NCI-H2107 treated with DMSO at 0.1 percent for 48 hours (cell line): ENCODE results near the gene ARPC1B.
"Not testable (repeated sequence)": the region's sequence is repeated elsewhere in the genome, so short reads cannot be mapped to it uniquely, and the experiment has no call there.

Source experiments
- DNase-seq: peaks from one replicate; lab custom pipeline; 2025; ENCODE audit not compliant: unreplicated experiment; lab: John Stamatoyannopoulos, UW

The ARPC1B gene

GRCh38 chr7:99408379-99409191 lies 34.1 kb downstream of the ARPC1B start, which contains the start of the genes BUD31 and PDAP1:
Gene BUD31, plus strand, starts transcription at chr7:99408969. Its CDS starts 2,124 bp downstream, at chr7:99411093.
Gene PDAP1, minus strand, starts transcription at chr7:99408597. Its CDS starts 49 bp downstream, at chr7:99408548.
- DNase-seq, result peak; percentile 92

GRCh38 chr7:99409192-99409572 lies 34.7 kb downstream of the ARPC1B start:
- DNase-seq, result no peak

DNA sequence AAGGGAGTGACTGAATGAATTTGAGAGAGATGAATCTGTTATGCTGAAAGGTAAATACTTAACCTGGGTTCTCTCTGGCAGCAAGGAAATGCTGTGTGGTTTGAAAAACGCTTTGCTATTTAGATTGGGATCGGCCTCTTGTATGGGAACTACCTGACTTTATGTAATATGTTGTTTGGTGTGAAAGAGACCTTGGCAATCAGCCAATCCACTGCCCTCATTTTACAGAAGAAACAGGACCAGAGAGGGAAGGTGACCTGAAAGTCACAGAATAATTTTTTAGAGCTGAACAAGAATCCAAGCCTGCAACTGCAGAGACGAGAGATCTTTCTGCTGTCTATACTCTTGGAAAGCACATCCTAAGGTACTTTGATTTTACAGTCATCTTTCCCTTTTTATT lies 35.3 kb downstream of the ARPC1B start:
- DNase-seq, result no peak

- no peak for DNase-seq
Measured at GRCh38 chr7:99410635-99411034, 36.1 kb downstream of the ARPC1B start.

DNA sequence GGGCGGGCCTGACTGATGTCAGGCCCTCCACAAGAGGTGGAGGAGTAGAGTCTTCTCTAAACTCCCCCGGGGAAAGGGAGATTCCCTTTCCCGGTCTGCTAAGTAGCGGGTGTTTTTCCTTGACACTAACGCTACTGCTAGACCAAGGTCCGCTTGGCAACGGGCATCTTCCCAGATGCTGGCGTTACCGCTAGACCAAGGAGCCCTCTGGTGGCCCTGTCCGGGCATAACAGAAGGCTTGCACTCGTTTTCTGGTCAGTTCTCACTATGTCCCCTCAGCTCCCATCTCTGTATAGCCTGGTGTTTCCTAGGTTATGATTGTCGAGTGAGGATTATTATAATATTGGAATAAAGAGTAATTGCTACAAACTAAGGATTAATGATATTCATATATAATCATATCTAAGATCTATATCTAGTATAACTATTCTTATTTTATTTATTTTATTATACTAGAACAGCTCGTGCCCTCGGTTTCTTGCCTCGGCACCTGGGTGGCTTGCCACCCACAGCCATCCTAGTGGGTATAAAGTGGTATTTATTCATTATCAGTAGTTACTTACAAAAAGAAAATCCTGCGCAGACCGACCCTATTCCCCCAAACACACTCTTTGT lies 41.1 kb downstream of the ARPC1B start:
- DNase-seq, result not testable (repeated sequence)

DNA sequence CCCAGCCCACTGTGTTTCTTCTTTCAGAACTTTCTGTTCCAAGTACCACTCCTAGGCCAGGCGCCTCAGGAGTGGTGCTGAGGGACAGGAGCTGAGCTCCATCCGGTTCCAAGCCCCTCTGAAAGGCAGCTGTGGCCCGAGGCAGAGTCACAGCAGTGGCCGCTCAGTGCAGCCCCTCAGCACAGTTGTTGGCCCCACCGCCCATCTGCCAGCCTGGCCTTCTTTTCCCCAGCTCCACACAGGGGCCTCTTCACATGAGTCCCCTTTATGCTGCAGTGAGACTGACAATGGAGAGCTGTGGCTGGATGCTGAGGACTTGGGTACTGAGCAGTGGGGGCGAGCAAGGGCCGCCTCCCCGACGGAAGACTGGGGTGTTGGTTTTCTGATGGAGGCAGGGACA lies 43.7 kb downstream of the ARPC1B start:
- DNase-seq, result no peak

GRCh38 chr7:99419323-99420021 lies 44.9 kb downstream of the ARPC1B start:
- DNase-seq, result no peak

DNA sequence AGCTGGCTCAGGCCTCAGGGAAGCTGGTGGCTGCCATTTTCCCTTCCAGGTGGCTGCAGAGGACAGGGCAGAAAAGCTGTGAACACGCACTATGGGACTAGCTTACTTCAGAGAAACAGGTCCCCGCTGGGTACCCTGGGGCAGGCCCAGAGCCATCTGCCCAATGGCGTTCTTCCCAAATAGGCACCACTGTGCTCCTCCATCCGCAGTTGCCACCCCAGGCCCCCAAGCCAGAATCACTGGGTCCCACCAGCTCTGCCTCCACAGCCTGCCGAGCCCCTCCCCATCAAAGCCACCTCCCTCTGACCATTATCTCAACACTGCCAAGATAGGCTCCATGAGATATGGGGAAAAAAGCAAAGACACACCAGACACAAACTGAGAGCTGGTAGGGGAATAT lies 45.7 kb downstream of the ARPC1B start:
- DNase-seq, result no peak

DNA sequence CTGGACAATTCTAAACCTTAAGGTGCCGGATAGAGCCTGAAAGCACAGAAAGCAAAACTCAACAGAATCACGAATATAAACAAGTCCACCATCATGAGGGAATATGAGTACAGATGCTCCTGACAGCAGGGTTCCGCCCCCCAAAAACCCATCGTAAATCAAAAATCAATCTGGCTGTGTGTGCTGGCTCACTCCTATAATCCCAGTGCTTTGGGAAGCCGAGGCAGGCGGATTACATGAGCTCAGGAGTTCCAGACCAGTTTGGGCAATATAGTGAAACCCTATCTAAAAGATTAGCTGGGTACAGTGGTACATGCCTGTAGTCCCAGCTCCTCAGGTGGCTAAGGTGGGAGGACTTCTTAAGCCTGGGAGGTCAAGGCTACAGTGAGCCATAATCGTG lies 46.5 kb downstream of the ARPC1B start:
- no peak for DNase-seq

- DNase-seq, result peak; percentile 60
Measured at GRCh38 chr7:99422186-99422585, 47.7 kb downstream of the ARPC1B start.

DNA sequence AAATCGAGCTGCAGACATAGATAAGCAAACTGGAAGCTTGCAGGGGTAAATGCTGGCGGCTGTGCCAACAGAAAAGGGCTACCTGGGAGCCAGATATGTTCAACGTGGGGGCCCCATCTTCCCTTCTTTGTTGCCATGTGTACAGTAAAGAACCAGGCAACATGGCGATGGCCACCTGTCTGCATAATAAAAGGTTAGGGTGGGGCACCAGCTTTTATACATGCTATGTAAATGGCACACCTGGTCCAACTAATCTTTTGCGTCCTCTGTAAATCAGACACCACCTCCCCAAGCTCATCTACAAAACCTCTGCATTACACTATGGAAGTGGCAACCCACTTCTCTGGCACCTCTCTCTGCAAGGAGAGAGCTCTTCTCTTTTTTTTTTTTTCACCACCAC lies 48.1 kb downstream of the ARPC1B start:
- DNase-seq, result peak; percentile 86

DNA sequence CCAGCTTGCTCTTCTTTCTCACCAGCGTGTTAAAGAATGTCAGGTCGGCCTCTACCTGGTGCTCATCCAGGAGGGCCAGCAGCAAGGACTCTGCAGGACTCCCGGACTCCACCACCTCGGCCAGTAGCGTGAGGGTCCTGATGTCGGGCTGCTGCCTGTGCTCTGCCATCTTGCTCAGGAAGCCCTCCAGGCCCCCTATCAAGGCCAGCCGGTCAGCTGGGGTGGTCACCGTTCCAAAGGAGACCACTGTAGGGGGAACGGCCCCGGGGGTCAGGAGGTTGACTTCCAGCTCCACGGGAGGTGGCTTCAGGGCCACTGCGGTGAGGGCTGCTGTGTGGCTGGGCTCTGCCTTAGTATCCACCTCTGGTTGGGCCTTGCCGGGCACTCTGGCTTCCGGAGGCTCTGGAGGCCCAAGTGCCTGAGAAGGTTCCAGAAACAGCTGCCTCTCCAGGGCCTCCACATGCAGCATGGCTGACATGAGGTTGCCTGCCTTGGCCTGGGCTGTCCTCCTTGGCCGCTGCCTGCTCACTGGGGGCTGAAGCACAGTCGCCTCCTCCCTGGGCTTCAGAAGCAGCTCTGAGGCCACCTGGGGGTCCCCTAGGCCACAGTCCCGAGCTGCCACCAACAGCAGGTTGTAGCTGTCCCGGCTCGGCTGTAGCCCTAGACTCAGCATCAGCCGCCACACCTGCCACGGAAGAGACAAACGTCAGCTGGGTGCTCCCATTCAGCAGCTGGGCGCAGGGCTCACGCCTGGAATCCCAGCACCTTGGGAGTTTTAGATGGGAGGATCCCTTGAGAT lies 50.6 kb downstream of the ARPC1B start:
- no peak for DNase-seq

GRCh38 chr7:99428972-99429566 lies 54.5 kb downstream of the ARPC1B start:
- DNase-seq, result no peak

DNA sequence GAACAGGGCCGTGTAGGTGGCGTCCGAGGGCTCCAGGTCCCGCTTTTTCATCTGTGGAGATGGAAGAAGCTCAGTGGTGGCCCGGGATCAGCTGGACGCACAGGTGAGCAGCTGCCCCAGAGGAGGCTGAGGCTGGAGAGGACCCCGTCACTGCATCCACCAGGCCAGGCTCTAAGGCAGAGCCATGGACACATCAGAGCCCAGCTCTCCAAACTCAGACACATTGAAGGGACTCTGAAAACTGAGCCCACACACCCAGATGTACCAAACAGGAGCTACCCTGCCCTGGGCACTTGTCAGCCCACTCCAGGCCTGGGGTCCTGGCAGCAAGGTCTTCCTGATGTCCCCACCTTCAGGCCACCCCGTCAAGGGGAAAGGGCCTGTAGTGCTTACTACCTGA lies 55.2 kb downstream of the ARPC1B start:
- DNase-seq, result no peak

DNA sequence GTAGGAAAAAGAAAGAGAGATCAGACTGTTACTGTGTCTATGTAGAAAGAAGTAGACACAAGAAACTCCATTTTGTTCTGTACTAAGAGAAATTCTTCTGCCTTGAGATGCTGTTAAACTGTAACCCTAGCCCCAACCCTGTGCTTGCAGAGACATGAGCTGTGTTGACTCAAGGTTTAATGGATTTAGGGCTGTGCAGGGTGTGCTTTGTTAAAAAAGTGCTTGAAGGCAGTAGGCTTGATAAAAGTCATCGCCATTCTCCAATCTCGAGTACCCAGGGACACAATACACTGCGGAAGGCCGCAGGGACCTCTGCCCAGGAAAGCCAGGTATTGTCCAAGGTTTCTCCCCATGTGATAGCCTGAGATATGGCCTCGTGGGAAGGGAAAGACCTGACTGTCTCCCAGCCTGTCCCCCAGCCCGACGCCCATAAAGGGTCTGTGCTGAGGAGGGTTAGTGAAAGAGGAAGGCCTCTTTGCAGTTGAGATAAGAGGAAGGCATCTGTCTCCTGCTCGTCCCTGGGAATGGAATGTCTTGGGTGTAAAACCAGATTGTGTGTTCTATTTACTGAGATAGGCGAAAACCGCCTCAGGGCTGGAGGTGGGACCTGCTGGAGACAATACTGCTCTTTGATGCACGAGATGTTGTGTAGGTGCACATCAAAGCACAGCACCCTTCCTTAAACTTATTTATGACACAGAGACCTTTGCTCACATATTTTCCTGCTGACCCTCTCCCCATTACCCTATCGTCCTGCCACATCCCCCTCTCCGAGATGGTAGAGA lies 57.4 kb downstream of the ARPC1B start:
- not testable (repeated sequence) for DNase-seq

- no peak for DNase-seq
Measured at GRCh38 chr7:99433158-99433557, 58.6 kb downstream of the ARPC1B start.

- peak; percentile 15 for DNase-seq
Measured at GRCh38 chr7:99437946-99438572, 63.5 kb downstream of the ARPC1B start.

GRCh38 chr7:99438573-99439480 lies 64.3 kb downstream of the ARPC1B start, which contains the start of the genes CPSF4 and PTCD1:
Gene CPSF4, plus strand, starts transcription at chr7:99438943. Its CDS starts 140 bp downstream, at chr7:99439083.
Gene PTCD1, minus strand, starts transcription at chr7:99438798. Its CDS starts 3,556 bp downstream, at chr7:99435242.
- DNase-seq, result peak; percentile 93
